Measurements from ENCODE around the gene ERICH4. TPM values are rescaled to one million over a fixed set of nuclear protein-coding genes. Genes with fewer than 3 reads are reported as not detected.

The ERICH4 gene
- polyA plus RNA-seq, 1 of the 3 experiments (the other 2 are of a cell fraction): not detected

- ChIA-PET CTCF (no interaction called here), POLR2A (no interaction called here)
- Histone ChIP-seq H3K36me3 (replicated peaks in 1 of 2; ENCODE audit: control insufficient read depth in 1 of 2, insufficient read depth in 2 of 2, low read length in 1 of 2) (no peaks in the 10 kb centered on the region), H3K9me3 (no peaks in the 10 kb centered on the region), H3K4me1 (ENCODE audit: control insufficient read depth in 1 of 2, insufficient read depth in 2 of 2, low read depth in 1 of 2, low read length in 1 of 2) (no peaks in the 10 kb centered on the region), H3K9ac (no peak overlapping the region), H4K20me1 (ENCODE audit: insufficient read depth) (no peaks in the 10 kb centered on the region), H3K27me3 (ENCODE audit: insufficient read depth) (peaks cover 14% of the 10 kb centered on the region; the same call in 1 of the 2 replicates), H3K4me2 (no peak overlapping the region), H2AFZ (ENCODE audit: low read depth) (no peak overlapping the region), H3K27ac (ENCODE audit: low read depth in 2 of 2, low read length in 1 of 2) (no peak overlapping the region), H3K4me3 (ENCODE audit: low read depth in 2 of 2, low read length in 1 of 2) (no peak overlapping the region), H3F3A (replicated peaks; ENCODE audit: insufficient read depth) (no peaks in the 10 kb centered on the region), H3K79me2 (ENCODE audit: insufficient read depth) (no peaks in the 10 kb centered on the region), H3K9me2 (no peaks in the 10 kb centered on the region)
- 29% methylated on average over 5 of the region's 5 CpGs for WGBS (ENCODE audit: low lambda C conversion rate)
- no peak for DNase-seq
- no peak for TF ChIP-seq TAF1 (IDR thresholded peaks at IDR 0.05; ENCODE audit: borderline replicate concordance, low read depth, low read length)
- no peak for TF ChIP-seq EZH2phosphoT487 (IDR thresholded peaks at IDR 0.05; ENCODE audit: borderline replicate concordance, low read depth)
- TF ChIP-seq SIN3A (IDR thresholded peaks at IDR 0.05; ENCODE audit: borderline replicate concordance, low read depth, low read length): no peak
- TF ChIP-seq SMC3 (IDR thresholded peaks at IDR 0.05; ENCODE audit: low read depth, low read length): no peak
- TF ChIP-seq TCF12 (IDR thresholded peaks at IDR 0.05): no peak
- no peak for TF ChIP-seq EP300 (IDR thresholded peaks at IDR 0.05; ENCODE audit: borderline replicate concordance in 1 of 2, low read depth in 1 of 2, low read length in 1 of 2)
These were observed 49.9 kb downstream of the ERICH4 start for GRCh38 chr19:41492843-41493242.

Small RNA genes within 50 kb of the gene (small RNA-seq; reads per million reads assigned to genes)
- 0 reads per million in 7 experiments for gene RF00017

Other genes starting within 250 kb of the ERICH4 start
- 0.50 and 0.67 TPM in 2 replicates for gene CYP2S1, start 249.9 kb upstream of the ERICH4 start, polyA plus RNA-seq (2012; rRNA removed)
- 78.8 and 82.6 TPM in 2 replicates for gene AXL, start 223.9 kb upstream of the ERICH4 start, polyA plus RNA-seq (2012; rRNA removed)
- gene HNRNPUL1, start 178.8 kb upstream of the ERICH4 start, polyA plus RNA-seq (2012; rRNA removed): 34.2 and 41.5 TPM in 2 replicates
- gene CCDC97, start 133.0 kb upstream of the ERICH4 start, polyA plus RNA-seq (2012; rRNA removed): 8.7 and 9.6 TPM in 2 replicates
- 13.5 and 25.5 TPM in 2 replicates for gene TGFB1, start 89.2 kb upstream of the ERICH4 start, polyA plus RNA-seq (2012; rRNA removed)
- 9.0 and 13.3 TPM in 2 replicates for gene B9D2, start 79.0 kb upstream of the ERICH4 start, polyA plus RNA-seq (2012; rRNA removed)
- 5.1 and 5.7 TPM in 2 replicates for gene TMEM91, start 66.6 kb upstream of the ERICH4 start, polyA plus RNA-seq (2012; rRNA removed)
- gene EXOSC5, start 45.8 kb upstream of the ERICH4 start, polyA plus RNA-seq (2012; rRNA removed): 71.3 and 74.1 TPM in 2 replicates
- gene BCKDHA, start 45.3 kb upstream of the ERICH4 start, polyA plus RNA-seq (2012; rRNA removed): 16.3 and 30.9 TPM in 2 replicates
- not detected in 2 replicates for gene B3GNT8, start 15.8 kb upstream of the ERICH4 start, polyA plus RNA-seq (2012; rRNA removed)
- gene DMAC2, start 3.2 kb upstream of the ERICH4 start, polyA plus RNA-seq (2012; rRNA removed): 70.2 and 71.4 TPM in 2 replicates
- not detected in 2 replicates for gene CEACAM21, start 133.0 kb downstream of the ERICH4 start, polyA plus RNA-seq (2012; rRNA removed)
- not detected in 2 replicates for gene CEACAM4, start 183.9 kb downstream of the ERICH4 start, polyA plus RNA-seq (2012; rRNA removed)
- gene CEACAM7, start 245.1 kb downstream of the ERICH4 start, polyA plus RNA-seq (2012; rRNA removed): not detected in 2 replicates

Measured in SK-N-SH (cell line).